K562 (cell line): ENCODE data around the gene PRDM16. TPM values are rescaled to one million over a fixed set of nuclear protein-coding genes. Genes with fewer than 3 reads are reported as not detected.
A peak's percentile ranks its signal among the peaks of the same experiment; 100 is the strongest.

ENCODE experiments used
- BMI1 ChIP-seq: fragments of 150-350 bp; IDR thresholded peaks from 2 replicates; pipeline ENCODE4 v1.6.1; 2014; ENCODE audit warnings: low read length
- CBX1 ChIP-seq: sonication (generic); IDR thresholded peaks from 2 replicates; pipeline ENCODE4 v1.6.1; 2016; ENCODE audit warnings: antibody characterized with exemption, low read depth, mild to moderate bottlenecking
- CCAR2 ChIP-seq: fragments of 200-400 bp; formaldehyde crosslinking; IDR thresholded peaks from 2 replicates; pipeline ENCODE4 v1.6.1; 2017; ENCODE audit warnings: mild to moderate bottlenecking, low read depth, low read length
- E2F3 ChIP-seq: fragments of 250-450 bp; sonication (Bioruptor Pico); IDR thresholded peaks from 2 replicates; pipeline ENCODE4 v1.4.0; 2020; ENCODE audit warnings: mild to moderate bottlenecking
- FOS ChIP-seq: IDR thresholded peaks from 3 replicates; pipeline ENCODE4 v1.6.1; 2011; ENCODE audit not compliant: insufficient read length; ENCODE audit errors: extremely low read depth
- HEY1 ChIP-seq: fragments of 250-450 bp; sonication (Bioruptor Pico); IDR thresholded peaks from 2 replicates; pipeline ENCODE4 v1.5.0; 2020; ENCODE audit warnings: mild to moderate bottlenecking, moderate library complexity, borderline replicate concordance
- HLTF ChIP-seq: fragments of 450-650 bp; IDR thresholded peaks from 2 replicates; pipeline ENCODE4 v1.6.1; 2016
- HMGN3 ChIP-seq: IDR thresholded peaks from 2 replicates; pipeline ENCODE4 v1.6.1; 2011; ENCODE audit warnings: borderline replicate concordance, low read depth, mild to moderate bottlenecking, mixed read lengths, low read length; ENCODE audit not compliant: insufficient read length; ENCODE audit errors: extremely low read depth
- LEF1 ChIP-seq: fragments of 450-650 bp; IDR thresholded peaks from 2 replicates; pipeline ENCODE4 v1.6.1; 2016; ENCODE audit warnings: mild to moderate bottlenecking
- NRF1 ChIP-seq, 2 experiments: fragments of 450-650 bp; IDR thresholded peaks in 1 of 2; conservative IDR thresholded peaks in 1 of 2; 2 replicates each; pipeline ENCODE4 v1.6.1; 2014; ENCODE audit warnings: mild to moderate bottlenecking in 2 of 2
- PTBP1 ChIP-seq: fragments of 200-400 bp; formaldehyde crosslinking; IDR thresholded peaks from 2 replicates; pipeline ENCODE4 v1.6.1; 2017; ENCODE audit warnings: low read depth, low read length
- SAFB2 ChIP-seq: fragments of 200-400 bp; formaldehyde crosslinking; IDR thresholded peaks from 2 replicates; pipeline ENCODE4 v1.6.1; 2018; ENCODE audit warnings: borderline replicate concordance, low read length, low read depth, moderate library complexity; ENCODE audit not compliant: severe bottlenecking
- SNRNP70 ChIP-seq: fragments of 200-400 bp; formaldehyde crosslinking; optimal IDR thresholded peaks from 2 replicates; pipeline ENCODE3; 2017; ENCODE audit warnings: low read depth, low read length
- STAT5A ChIP-seq: IDR thresholded peaks from 2 replicates; pipeline ENCODE4 v1.6.1; 2012; ENCODE audit warnings: low read length, inconsistent platforms, borderline replicate concordance
- ZNF239 ChIP-seq: fragments of 250-450 bp; sonication (Bioruptor Pico); IDR thresholded peaks from 2 replicates; pipeline ENCODE4 v1.4.0; 2020; ENCODE audit warnings: mild to moderate bottlenecking
- ZNF589 ChIP-seq: fragments of 200-800 bp; sonication (Bioruptor generic); IDR thresholded peaks from 2 replicates; pipeline ENCODE4 v1.6.1; 2016; ENCODE audit warnings: low read depth, missing genetic modification characterization, missing compliant biosample characterization
- ZNF778 ChIP-seq: fragments of 450-650 bp; formaldehyde crosslinking; IDR thresholded peaks from 2 replicates; pipeline ENCODE4 v1.4.0; 2020; ENCODE audit warnings: mild to moderate bottlenecking, moderate library complexity
- polyA plus RNA-seq, 8 experiments: library from polyadenylated mRNA; depleted of rRNA in 4 of 8; stranded (reverse) in 5 of 8; unstranded in 3 of 8; fragments of >200 nt; fragmentation: Nextera tagmentation in 2 of 8; fragmentation: Illumina TruSeq in 1 of 8; extraction: Ambion mirVana in 2 of 8; extraction: Trizol in 1 of 8; gene quantifications; 2 replicates each; pipeline versions ENCODE4 v1.2.1 to v1.2.3, GENCODE V29; 2011 to 2014; ENCODE audit warnings: inconsistent platforms in 1 of 8, missing spikeins in 1 of 8
- total RNA-seq, 7 experiments: library from RNA; depleted of rRNA in 6 of 7; stranded (reverse); fragments of >200 nt in 6 of 7; fragmentation: Illumina TruSeq in 2 of 7; extraction: Trizol in 2 of 7; gene quantifications; 2 replicates each; pipeline versions ENCODE4 v1.2.1 to v1.2.3, GENCODE V29; 2011 to 2021; ENCODE audit warnings: low replicate concordance in 1 of 7
- TF ChIP-seq, protein P1 (sequence below): fragments of 250-450 bp; sonication (Bioruptor Pico); IDR thresholded peaks from 2 replicates; pipeline ENCODE4 v1.5.0; 2022; ENCODE audit warnings: mild to moderate bottlenecking
- TF ChIP-seq, protein P2 (sequence below): conservative IDR thresholded peaks from 2 replicates; pipeline ENCODE4 v1.6.1; 2011; ENCODE audit warnings: low read depth, mild to moderate bottlenecking, low read length; ENCODE audit not compliant: control insufficient read depth
- TF ChIP-seq, protein P3 (sequence below): sonication (generic); IDR thresholded peaks from 2 replicates; pipeline ENCODE4 v1.6.1; 2016
- TF ChIP-seq, protein P4 (sequence below): fragments of 200-800 bp; sonication (Bioruptor generic); IDR thresholded peaks from 2 replicates; pipeline ENCODE4 v1.6.1; 2017; ENCODE audit warnings: missing genetic modification characterization, missing compliant biosample characterization

PRDM16 gene
- total and polyA plus RNA-seq, 9 of the 15 experiments (the other 6 are each of a cell fraction or from before 2014, with no cell fraction given) = 0.10 to 0.27 TPM; not detected in 7

DNA sequence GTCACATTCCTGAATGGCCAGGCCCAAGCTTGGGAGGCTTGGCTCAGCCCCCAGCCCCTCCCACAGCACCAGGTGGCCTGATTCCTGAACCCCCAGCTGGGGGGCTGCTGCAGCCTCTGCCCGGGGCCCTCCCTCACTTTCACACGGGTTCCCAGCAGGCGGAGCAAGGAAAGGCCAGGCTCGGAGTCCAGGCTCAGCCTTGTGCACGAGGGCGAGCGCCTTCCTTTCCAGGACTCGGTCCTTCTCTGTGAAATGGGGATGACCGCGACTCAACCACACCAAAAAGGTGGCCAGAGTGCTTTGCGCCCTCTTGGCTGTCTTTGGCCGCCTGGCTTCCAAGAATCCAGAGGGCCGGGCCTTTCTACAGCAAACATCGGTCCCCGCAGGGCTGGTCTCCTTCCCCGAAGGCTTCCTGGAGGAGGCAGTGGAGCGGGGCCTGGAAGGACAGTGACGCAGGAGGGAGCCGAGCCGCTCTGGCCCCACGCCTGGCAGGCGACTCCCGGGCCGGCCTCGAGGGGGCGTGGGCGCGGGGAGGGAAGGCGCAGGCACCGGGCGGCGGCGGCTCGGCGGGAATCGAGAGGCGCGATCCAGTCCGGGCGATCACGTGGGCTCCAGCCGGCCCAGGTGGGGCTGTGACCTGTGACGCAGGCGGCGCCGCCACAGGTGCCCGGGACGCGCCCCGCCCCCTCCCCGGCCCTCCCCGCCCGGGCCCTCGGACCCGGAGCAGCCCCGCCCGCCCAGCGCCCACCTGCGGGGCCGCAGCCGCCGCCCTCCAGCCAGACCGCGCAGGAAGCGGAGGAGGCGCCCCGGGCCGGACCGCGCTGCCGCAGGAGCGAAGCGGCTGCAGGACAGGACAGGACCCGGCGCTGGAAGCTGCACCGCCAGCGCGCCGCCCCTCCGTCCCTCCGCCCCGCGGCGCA lies 385.1 kb downstream of the PRDM16 start, which contains the start of gene ARHGEF16 (continued):
- TF ChIP-seq, protein P1, sequence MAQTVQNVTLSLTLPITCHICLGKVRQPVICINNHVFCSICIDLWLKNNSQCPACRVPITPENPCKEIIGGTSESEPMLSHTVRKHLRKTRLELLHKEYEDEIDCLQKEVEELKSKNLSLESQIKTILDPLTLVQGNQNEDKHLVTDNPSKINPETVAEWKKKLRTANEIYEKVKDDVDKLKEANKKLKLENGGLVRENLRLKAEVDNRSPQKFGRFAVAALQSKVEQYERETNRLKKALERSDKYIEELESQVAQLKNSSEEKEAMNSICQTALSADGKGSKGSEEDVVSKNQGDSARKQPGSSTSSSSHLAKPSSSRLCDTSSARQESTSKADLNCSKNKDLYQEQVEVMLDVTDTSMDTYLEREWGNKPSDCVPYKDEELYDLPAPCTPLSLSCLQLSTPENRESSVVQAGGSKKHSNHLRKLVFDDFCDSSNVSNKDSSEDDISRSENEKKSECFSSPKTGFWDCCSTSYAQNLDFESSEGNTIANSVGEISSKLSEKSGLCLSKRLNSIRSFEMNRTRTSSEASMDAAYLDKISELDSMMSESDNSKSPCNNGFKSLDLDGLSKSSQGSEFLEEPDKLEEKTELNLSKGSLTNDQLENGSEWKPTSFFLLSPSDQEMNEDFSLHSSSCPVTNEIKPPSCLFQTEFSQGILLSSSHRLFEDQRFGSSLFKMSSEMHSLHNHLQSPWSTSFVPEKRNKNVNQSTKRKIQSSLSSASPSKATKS (CRISPR knock-in tag) = no peak
- no peak for TF ChIP-seq ZNF239 (CRISPR knock-in tag)
- TF ChIP-seq PTBP1 = 0 out of 2 replicates have a peak, but pooled peaks have one; percentile 17
- peak; percentile 16 for TF ChIP-seq HMGN3
- no peak for TF ChIP-seq ZNF589 (CRISPR knock-in tag)
- TF ChIP-seq SNRNP70 = no peak
- TF ChIP-seq, protein P2, sequence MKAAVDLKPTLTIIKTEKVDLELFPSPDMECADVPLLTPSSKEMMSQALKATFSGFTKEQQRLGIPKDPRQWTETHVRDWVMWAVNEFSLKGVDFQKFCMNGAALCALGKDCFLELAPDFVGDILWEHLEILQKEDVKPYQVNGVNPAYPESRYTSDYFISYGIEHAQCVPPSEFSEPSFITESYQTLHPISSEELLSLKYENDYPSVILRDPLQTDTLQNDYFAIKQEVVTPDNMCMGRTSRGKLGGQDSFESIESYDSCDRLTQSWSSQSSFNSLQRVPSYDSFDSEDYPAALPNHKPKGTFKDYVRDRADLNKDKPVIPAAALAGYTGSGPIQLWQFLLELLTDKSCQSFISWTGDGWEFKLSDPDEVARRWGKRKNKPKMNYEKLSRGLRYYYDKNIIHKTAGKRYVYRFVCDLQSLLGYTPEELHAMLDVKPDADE = no peak
- TF ChIP-seq LEF1 = no peak
- TF ChIP-seq STAT5A = no peak
- TF ChIP-seq, protein P3, sequence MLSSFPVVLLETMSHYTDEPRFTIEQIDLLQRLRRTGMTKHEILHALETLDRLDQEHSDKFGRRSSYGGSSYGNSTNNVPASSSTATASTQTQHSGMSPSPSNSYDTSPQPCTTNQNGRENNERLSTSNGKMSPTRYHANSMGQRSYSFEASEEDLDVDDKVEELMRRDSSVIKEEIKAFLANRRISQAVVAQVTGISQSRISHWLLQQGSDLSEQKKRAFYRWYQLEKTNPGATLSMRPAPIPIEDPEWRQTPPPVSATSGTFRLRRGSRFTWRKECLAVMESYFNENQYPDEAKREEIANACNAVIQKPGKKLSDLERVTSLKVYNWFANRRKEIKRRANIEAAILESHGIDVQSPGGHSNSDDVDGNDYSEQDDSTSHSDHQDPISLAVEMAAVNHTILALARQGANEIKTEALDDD = no peak
- no peak for TF ChIP-seq HLTF
- no peak for TF ChIP-seq HEY1 (CRISPR knock-in tag)
- 0 out of 2 replicates have a peak, but pooled peaks have one; percentile 52 for TF ChIP-seq CBX1
- TF ChIP-seq SAFB2 = no peak
- 0 out of 2 replicates have a peak, but pooled peaks have one; percentile 68 for TF ChIP-seq E2F3
- no peak for TF ChIP-seq ZNF778 (CRISPR knock-in tag)
- TF ChIP-seq CCAR2 = no peak
- TF ChIP-seq FOS = no peak
- TF ChIP-seq NRF1 (conservative IDR thresholded peaks at IDR 0.05 in 1 of 2, IDR thresholded peaks at IDR 0.05 in 1 of 2) = peak; percentile 42 to 59; a peak in 3 of 4 replicates
- TF ChIP-seq BMI1 = no peak
- TF ChIP-seq, protein P4, sequence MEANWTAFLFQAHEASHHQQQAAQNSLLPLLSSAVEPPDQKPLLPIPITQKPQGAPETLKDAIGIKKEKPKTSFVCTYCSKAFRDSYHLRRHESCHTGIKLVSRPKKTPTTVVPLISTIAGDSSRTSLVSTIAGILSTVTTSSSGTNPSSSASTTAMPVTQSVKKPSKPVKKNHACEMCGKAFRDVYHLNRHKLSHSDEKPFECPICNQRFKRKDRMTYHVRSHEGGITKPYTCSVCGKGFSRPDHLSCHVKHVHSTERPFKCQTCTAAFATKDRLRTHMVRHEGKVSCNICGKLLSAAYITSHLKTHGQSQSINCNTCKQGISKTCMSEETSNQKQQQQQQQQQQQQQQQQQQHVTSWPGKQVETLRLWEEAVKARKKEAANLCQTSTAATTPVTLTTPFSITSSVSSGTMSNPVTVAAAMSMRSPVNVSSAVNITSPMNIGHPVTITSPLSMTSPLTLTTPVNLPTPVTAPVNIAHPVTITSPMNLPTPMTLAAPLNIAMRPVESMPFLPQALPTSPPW (CRISPR knock-in tag) = no peak
